GM12874 (cell line): Measurements from ENCODE around the gene SFMBT2.

Experiments
- TF ChIP-seq, protein P1 (sequence below): IDR thresholded peaks from 2 replicates; pipeline ENCODE4 v1.5.1; 2011; ENCODE audit warnings: low read depth, mild to moderate bottlenecking, control low read depth, low read length, moderate library complexity; ENCODE audit not compliant: insufficient read depth

Gene SFMBT2

GRCh38 chr10:7263616-7264015, 147.2 kb downstream of the SFMBT2 start:
- TF ChIP-seq, protein P1, sequence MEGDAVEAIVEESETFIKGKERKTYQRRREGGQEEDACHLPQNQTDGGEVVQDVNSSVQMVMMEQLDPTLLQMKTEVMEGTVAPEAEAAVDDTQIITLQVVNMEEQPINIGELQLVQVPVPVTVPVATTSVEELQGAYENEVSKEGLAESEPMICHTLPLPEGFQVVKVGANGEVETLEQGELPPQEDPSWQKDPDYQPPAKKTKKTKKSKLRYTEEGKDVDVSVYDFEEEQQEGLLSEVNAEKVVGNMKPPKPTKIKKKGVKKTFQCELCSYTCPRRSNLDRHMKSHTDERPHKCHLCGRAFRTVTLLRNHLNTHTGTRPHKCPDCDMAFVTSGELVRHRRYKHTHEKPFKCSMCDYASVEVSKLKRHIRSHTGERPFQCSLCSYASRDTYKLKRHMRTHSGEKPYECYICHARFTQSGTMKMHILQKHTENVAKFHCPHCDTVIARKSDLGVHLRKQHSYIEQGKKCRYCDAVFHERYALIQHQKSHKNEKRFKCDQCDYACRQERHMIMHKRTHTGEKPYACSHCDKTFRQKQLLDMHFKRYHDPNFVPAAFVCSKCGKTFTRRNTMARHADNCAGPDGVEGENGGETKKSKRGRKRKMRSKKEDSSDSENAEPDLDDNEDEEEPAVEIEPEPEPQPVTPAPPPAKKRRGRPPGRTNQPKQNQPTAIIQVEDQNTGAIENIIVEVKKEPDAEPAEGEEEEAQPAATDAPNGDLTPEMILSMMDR = no peak

DNA sequence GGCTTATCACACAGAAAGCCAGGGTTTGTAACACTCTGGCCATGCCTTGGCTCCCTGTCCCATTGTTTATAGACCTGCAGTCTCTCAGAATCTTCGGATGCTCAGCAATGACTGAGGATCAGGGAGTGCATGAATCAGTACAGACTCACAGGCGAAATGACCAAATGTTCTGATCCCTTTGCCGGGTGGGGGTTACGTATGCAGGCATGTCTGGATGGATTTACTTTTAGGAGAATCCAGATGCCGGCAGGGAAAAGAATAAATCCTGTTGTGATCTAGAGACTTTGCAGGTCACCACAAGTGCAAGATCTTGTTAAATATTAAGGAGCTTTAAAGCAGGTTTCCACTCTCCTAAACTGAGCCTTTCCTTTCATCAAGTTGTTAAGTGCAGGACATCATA, 149.5 kb downstream of the SFMBT2 start:
- TF ChIP-seq, protein P1 = no peak

- TF ChIP-seq, protein P1 = no peak
These were observed 149.9 kb downstream of the SFMBT2 start for GRCh38 chr10:7260912-7261311.

DNA sequence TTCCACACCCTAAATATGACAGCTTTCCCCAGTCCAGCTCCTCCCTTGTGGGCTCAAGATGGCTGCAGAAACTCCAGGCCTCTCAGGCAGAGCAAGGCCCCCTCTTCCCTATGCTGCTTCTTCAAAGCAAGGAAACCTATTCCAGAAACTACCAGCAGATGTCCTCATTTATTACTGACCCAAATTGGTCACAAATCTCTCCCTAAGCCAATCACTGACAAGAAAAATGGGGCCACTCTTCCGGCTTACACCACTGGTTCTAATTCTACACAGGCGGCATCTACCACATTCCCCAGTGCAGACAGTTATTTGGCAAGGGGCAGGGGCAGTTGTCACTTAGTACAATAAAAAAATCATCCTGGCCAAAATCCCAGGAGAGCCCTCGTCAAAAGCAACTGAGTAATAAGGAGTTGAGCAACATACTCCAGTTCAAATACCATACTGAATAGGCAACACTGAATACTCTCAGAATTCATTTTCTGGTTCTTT, 150.4 kb downstream of the SFMBT2 start:
- TF ChIP-seq, protein P1 = peak; percentile 55

DNA sequence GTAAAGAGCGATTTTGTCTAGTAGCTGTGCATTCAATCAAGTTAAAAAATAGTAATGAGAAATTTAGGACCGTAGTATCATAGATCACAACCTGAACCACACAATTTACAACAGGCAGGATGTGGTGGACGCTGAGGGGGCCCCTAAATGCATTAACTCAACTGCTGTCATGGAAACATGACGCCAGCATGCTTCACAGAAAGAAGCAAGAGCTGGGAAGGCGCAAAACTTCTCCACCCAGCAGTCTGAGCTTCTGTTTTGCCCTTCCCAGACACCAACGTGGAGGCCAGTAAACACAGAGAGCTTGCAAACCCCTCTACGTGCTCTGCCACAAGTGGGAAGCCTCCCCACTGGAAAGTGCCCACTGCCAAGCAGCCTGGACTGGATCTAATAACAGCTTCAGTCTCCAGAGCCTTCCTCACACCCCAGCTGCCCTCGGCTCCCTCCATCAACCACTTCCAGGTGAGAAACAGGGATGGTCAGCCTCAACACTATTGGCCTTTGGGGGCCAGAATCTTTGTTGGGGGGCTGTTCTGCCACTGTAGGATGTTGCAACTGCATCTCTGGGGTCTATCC, 151.8 kb downstream of the SFMBT2 start:
- TF ChIP-seq, protein P1 = no peak

- TF ChIP-seq, protein P1 = no peak
These were observed 155.3 kb downstream of the SFMBT2 start for GRCh38 chr10:7255517-7255916.

DNA sequence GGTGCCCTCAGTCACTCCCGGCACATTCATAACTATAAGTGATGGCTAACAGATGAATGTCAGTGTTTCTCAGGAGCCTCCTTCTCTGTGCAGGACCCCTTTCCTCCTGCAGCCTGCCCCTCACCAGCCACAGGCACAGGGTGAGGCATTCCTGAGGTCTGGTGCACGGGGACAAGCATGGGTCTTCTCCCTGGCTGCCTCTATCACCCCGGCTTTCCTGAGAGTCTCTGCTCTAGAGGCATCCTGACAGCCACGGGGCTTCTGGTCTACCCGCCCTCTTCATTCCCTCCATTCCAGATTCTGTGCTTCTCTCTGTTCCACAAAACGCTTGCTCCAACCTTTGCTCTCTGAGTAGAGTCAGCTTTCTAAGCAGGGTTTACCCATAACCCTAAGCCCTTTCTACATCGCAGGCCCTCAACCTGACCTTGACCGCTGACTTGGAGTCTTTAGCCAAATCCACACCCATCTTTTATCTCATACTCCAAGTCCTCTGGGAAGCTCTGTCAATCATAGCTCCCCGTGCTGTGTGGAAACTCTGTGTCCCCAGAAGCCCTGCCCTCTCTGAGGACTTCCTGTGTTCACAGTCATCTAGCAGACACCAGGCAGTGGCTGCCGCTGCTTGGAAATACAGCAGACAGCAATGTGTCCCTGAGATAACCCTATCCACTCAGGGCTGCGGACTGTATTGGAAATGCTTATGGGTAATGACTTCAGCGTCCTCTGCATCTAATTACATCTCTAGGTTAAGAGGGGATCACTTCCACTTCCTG, 159.0 kb downstream of the SFMBT2 start:
- TF ChIP-seq, protein P1 = no peak
